Progenitor cell of endocrine pancreas (in vitro differentiated cells): ENCODE measurements around the gene TRAPPC10. TPM values are rescaled to one million over a fixed set of nuclear protein-coding genes. Genes with fewer than 3 reads are reported as not detected.

Experiments
- DNase-seq: peaks from one replicate; pipeline ENCODE4 v3.0.0; 2021; ENCODE audit warnings: low spot score; ENCODE audit not compliant: unreplicated experiment
- H3K27ac Mint-ChIP-seq: 2 replicates; pipeline ENCODE4 v1.8.0; 2021; ENCODE audit warnings: mild to moderate bottlenecking, moderate library complexity, mixed read lengths
- H3K27me3 Mint-ChIP-seq: 2 replicates; pipeline ENCODE4 v1.8.0; 2021; ENCODE audit warnings: mixed read lengths
- H3K36me3 Mint-ChIP-seq: 2 replicates; pipeline ENCODE4 v1.8.0; 2022; ENCODE audit warnings: mixed read lengths; ENCODE audit not compliant: insufficient read depth
- H3K4me1 Mint-ChIP-seq: 2 replicates; pipeline ENCODE4 v1.8.0; 2021; ENCODE audit warnings: low read depth, mixed read lengths
- H3K4me3 Mint-ChIP-seq: 2 replicates; pipeline ENCODE4 v1.8.0; 2021; ENCODE audit warnings: low read depth, mild to moderate bottlenecking, moderate library complexity, mixed read lengths
- H3K9me3 Mint-ChIP-seq: 2 replicates; pipeline ENCODE4 v1.8.0; 2021; ENCODE audit warnings: low read depth, mixed read lengths
- total RNA-seq: library from RNA; stranded (reverse); gene quantifications from 2 replicates; pipeline ENCODE4 v1.2.1, GENCODE V29; 2021
- TF ChIP-seq, protein P1 (sequence below): fragments of 200-600 bp; sonication (generic); IDR thresholded peaks from one replicate; pipeline ENCODE4 v1.5.0; 2021; ENCODE audit warnings: antibody characterized with exemption, mild to moderate bottlenecking; ENCODE audit not compliant: unreplicated experiment

TRAPPC10 gene
- total RNA-seq, 1 donor from 2014 or later: 42.7 TPM

DNA sequence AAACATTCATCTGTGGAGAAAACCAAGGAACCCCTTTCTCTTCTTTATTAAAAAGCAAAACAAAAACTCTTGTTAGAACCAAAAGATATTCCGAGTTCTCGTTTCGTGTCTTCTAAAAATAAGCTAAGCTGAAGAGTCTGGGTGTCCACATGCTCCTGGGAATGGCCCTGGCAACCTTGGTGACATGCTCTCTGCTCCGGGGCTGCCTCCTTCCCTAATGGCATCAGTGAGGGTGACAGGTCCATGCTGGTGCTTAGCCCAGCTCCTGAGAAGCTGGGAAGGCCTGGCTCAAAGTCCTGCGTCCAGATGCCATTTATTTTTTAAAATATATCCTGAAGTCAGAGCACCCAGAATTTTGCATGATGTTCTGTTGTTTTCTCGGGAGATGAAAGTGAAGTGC is 24.6 kb upstream of the TRAPPC10 start:
- no peak overlapping the region for H3K4me3 Mint-ChIP-seq

DNA sequence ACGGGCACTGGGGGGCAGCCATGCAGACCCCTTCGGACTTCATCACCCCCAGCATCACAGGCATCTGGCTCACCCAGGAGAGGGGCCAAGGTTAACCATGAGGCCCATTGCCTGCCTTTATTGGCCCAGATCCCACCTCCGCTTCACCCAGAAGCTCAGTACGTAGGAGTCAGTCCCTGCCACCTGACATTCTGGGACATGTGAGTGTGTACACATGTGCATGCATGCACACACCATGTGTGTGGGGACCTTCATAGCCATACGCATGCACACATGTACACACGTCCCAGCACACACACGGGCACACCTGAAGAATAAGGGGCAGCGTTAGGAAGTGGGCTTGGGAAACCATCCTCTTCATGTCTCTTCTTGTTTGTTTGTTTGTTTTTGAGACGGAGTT is 24.1 kb upstream of the TRAPPC10 start:
- no peaks in the 10 kb centered on the region for H3K9me3 Mint-ChIP-seq
- H3K4me1 Mint-ChIP-seq: no peaks in the 10 kb centered on the region
- H3K36me3 Mint-ChIP-seq: peaks cover 3% of the 10 kb centered on the region
- H3K4me3 Mint-ChIP-seq: no peak overlapping the region
- H3K27me3 Mint-ChIP-seq: no peaks in the 10 kb centered on the region
- TF ChIP-seq, protein P1, sequence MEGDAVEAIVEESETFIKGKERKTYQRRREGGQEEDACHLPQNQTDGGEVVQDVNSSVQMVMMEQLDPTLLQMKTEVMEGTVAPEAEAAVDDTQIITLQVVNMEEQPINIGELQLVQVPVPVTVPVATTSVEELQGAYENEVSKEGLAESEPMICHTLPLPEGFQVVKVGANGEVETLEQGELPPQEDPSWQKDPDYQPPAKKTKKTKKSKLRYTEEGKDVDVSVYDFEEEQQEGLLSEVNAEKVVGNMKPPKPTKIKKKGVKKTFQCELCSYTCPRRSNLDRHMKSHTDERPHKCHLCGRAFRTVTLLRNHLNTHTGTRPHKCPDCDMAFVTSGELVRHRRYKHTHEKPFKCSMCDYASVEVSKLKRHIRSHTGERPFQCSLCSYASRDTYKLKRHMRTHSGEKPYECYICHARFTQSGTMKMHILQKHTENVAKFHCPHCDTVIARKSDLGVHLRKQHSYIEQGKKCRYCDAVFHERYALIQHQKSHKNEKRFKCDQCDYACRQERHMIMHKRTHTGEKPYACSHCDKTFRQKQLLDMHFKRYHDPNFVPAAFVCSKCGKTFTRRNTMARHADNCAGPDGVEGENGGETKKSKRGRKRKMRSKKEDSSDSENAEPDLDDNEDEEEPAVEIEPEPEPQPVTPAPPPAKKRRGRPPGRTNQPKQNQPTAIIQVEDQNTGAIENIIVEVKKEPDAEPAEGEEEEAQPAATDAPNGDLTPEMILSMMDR: no peak
- H3K27ac Mint-ChIP-seq: no peak overlapping the region
- DNase-seq: no peak

More for the DNA sequence above, 24.6 kb upstream of the TRAPPC10 start:
- H3K27ac Mint-ChIP-seq: no peak overlapping the region
- H3K27me3 Mint-ChIP-seq: no peaks in the 10 kb centered on the region
- DNase-seq: no peak
- H3K4me1 Mint-ChIP-seq: no peaks in the 10 kb centered on the region
- peaks cover 3% of the 10 kb centered on the region for H3K36me3 Mint-ChIP-seq
- no peaks in the 10 kb centered on the region for H3K9me3 Mint-ChIP-seq
- TF ChIP-seq, protein P1: no peak

DNA sequence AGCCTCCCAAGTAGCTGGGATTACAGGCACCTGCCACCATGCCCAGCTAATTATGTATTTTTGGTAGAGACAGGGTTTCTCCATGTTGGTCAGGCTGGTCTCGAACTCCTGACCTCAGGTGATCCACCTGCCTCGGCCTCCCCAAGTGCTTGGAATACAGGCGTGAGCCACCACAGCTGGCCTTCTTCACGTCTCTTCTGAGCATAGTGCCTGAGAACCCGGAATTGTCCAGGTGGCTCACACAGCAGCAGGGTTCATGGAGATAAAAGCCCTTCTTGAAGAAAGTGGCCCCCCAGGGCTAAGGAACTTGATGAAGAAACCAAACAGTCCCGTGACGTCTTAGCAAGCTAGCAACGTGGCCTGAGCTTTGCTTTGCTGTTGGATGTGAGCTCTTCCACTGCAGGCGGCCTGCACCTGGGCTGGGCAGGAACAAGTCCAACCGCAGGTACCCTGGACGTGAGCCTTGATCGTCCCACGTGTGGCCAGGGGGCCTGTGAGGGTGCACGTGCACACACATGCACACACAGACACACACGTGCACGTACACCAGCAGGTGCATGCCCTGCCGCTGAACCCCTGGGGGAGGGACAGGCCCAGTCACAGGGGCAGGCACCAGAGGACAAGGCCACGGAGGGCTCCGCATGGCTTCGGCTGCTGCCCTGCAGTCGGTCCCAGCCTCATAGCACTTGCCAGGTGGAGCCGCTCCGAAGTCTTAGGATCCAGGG is 23.4 kb upstream of the TRAPPC10 start:
- H3K4me1 Mint-ChIP-seq: no peaks in the 10 kb centered on the region
- TF ChIP-seq, protein P1: no peak

DNA sequence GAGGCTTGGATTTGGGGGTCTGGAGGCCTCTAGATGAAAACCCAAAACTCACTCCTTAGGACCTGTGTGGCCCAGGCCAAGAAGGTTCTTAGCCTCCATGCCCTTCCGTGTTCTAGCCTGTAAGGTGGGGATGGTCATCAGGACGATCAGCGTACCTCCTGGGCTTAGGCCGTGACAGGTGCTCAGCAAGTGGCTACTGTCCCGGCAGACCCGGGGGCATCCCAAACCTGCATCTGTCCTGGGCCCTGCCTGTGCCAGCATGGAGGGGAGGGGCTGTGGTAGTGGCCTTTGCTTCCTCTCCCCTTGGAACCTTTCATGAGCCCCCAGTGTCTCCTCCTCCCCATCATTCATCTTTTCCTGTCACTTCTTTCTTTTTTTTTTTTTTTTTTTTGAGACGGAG is 22.7 kb upstream of the TRAPPC10 start:
- no peak overlapping the region for H3K27ac Mint-ChIP-seq
- TF ChIP-seq, protein P1: no peak

More for the DNA sequence above, 23.4 kb upstream of the TRAPPC10 start:
- no peaks in the 10 kb centered on the region for H3K27me3 Mint-ChIP-seq
- no peak overlapping the region for H3K27ac Mint-ChIP-seq
- H3K9me3 Mint-ChIP-seq: no peaks in the 10 kb centered on the region
- no peak overlapping the region for H3K4me3 Mint-ChIP-seq
- H3K36me3 Mint-ChIP-seq: peaks cover 2% of the 10 kb centered on the region
- no peak for DNase-seq

DNA sequence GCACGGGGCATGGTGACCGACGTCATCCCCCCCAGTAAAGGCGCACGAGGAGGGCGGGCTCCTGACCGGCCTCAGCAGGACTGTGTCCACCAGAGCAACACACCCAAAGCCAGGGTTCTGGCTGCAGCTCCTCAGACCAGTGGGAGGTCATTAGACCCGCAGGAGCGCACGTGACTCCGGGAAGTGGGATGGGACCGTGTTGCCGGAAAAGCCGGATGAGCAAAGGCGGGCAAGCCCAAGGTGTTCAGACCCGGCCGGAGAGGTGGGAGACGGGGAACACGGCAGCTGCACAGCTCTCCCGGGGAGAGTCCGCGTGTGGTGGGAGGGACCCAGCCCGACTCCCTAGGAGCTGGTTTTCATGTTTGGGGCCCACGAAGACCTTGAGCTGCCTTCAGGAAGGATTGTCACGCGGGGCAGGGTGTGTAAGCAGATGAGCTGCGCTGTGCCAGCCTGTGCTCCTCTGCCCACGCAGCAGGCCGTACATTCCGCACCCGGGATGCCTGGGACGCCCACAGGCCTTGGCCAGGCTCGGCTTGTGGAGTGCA is 20.6 kb upstream of the TRAPPC10 start:
- no peak overlapping the region for H3K27ac Mint-ChIP-seq

More for the DNA sequence above, 22.7 kb upstream of the TRAPPC10 start:
- no peaks in the 10 kb centered on the region for H3K9me3 Mint-ChIP-seq
- H3K4me3 Mint-ChIP-seq: no peak overlapping the region
- no peaks in the 10 kb centered on the region for H3K4me1 Mint-ChIP-seq
- H3K27me3 Mint-ChIP-seq: no peaks in the 10 kb centered on the region
- no peaks in the 10 kb centered on the region for H3K36me3 Mint-ChIP-seq
- DNase-seq: no peak

More for the DNA sequence above, 20.6 kb upstream of the TRAPPC10 start:
- TF ChIP-seq, protein P1: no peak
- H3K4me1 Mint-ChIP-seq: no peaks in the 10 kb centered on the region
- no peaks in the 10 kb centered on the region for H3K36me3 Mint-ChIP-seq
- H3K9me3 Mint-ChIP-seq: no peaks in the 10 kb centered on the region
- no peak overlapping the region for H3K4me3 Mint-ChIP-seq
- H3K27me3 Mint-ChIP-seq: no peaks in the 10 kb centered on the region
- no peak for DNase-seq
